Lower lobe of right lung (tissue), 2 donors: ENCODE measurements around the gene HERC3. TPM values are rescaled to one million over a fixed set of nuclear protein-coding genes. Genes with fewer than 3 reads are reported as not detected.

Experiments used
- ATAC-seq, 2 donors: fragments of 200-7000 bp; cut with Tn5 transposase; one replicate each; pipeline ENCODE4 v1.9.1; 2020 to 2022; ENCODE audit warnings: mild to moderate bottlenecking in 2 of 2, moderate library complexity in 2 of 2
- DNase-seq: peaks from one replicate; pipeline ENCODE4 v3.0.0-alpha.2; 2020
- H3K27ac ChIP-seq: fragments of 200-600 bp; one replicate; pipeline ENCODE4 v1.8.0; 2022
- H3K27me3 ChIP-seq: fragments of 200-600 bp; one replicate; pipeline ENCODE4 v1.8.0; 2022; ENCODE audit warnings: low read depth
- H3K36me3 ChIP-seq: fragments of 200-600 bp; one replicate; pipeline ENCODE4 v1.8.0; 2022; ENCODE audit warnings: mild to moderate bottlenecking
- H3K4me1 ChIP-seq: fragments of 200-600 bp; one replicate; pipeline ENCODE4 v1.8.0; 2022
- H3K4me3 ChIP-seq: fragments of 200-600 bp; one replicate; pipeline ENCODE4 v1.8.0; 2022; ENCODE audit warnings: mild to moderate bottlenecking
- H3K9me3 ChIP-seq: fragments of 200-600 bp; one replicate; pipeline ENCODE4 v1.8.0; 2022
- CTCF ChIP-seq: fragments of 200-600 bp; IDR thresholded peaks from one replicate; pipeline ENCODE4 v1.8.0; 2022; ENCODE audit warnings: antibody characterized with exemption, mild to moderate bottlenecking
- intact Hi-C: fragments of 100-400 bp; cut with DNase I; formaldehyde crosslinking; loops from one replicate; pipeline ENCODE4 v1.11.0; 2022
- total RNA-seq: library from RNA; stranded (reverse); fragmentation: NEBNext Ultra II Directional; extraction: Animal tissue kit (Norgen Biotek cat#: 25700); gene quantifications from one replicate; pipeline ENCODE4 v1.2.1, GENCODE V29; 2021
- donor health status: DM: no; HTN: yes; CAD: no; lungs with severe emphysema.

The HERC3 gene
- total RNA-seq, 1 donor from 2014 or later = 54.1 TPM

DNA sequence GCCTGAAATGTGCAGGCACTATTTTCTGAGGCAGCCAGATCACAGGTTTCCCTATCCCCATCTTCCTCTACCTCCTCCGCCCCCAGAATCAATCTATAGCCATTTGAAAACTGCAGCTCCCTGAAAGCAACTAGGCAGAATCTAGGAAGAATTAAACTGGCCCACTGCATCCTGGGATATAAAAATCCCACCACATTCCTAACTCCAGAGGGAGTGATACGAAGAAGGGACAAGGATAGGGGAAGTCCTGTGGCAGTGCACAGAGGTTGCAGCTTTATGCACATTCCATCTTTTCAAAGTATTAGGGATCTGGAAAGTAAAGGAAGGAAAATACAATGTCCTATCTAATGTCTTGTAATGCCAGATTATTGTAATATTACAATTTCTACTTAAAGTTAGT lies 18.3 kb upstream of the HERC3 start:
- no peak overlapping the region for H3K4me3 ChIP-seq
- ATAC-seq (no peak), DNase-seq (no peak)
- no peaks in the 10 kb centered on the region for H3K27me3 ChIP-seq
- peak; percentile 27 for TF ChIP-seq CTCF
- H3K36me3 ChIP-seq = no peaks in the 10 kb centered on the region
- no peaks in the 10 kb centered on the region for H3K9me3 ChIP-seq
- no peak overlapping the region for H3K27ac ChIP-seq
- intact Hi-C loops = no loop called here
- H3K4me1 ChIP-seq = peaks cover 9% of the 10 kb centered on the region

GRCh38 chr4:88575186-88575585 lies 17.1 kb upstream of the HERC3 start:
- intact Hi-C loops = no loop called here
- no peak overlapping the region for H3K27ac ChIP-seq

GRCh38 chr4:88582493-88582892 lies 9.8 kb upstream of the HERC3 start:
- H3K36me3 ChIP-seq = no peaks in the 10 kb centered on the region
- no peak overlapping the region for H3K4me3 ChIP-seq
- H3K4me1 ChIP-seq = no peaks in the 10 kb centered on the region
- no peaks in the 10 kb centered on the region for H3K27me3 ChIP-seq
- no peaks in the 10 kb centered on the region for H3K9me3 ChIP-seq
- intact Hi-C loops = no loop called here
- no peak for TF ChIP-seq CTCF
- ATAC-seq = no peak
- no peak for DNase-seq
- H3K27ac ChIP-seq = no peak overlapping the region

More at GRCh38 chr4:88575186-88575585, 17.1 kb upstream of the HERC3 start:
- DNase-seq = no peak
- no peak for ATAC-seq
- TF ChIP-seq CTCF = no peak
- no peaks in the 10 kb centered on the region for H3K36me3 ChIP-seq
- H3K9me3 ChIP-seq = no peaks in the 10 kb centered on the region
- H3K4me1 ChIP-seq = peaks cover 9% of the 10 kb centered on the region
- no peaks in the 10 kb centered on the region for H3K27me3 ChIP-seq
- H3K4me3 ChIP-seq = no peak overlapping the region

- no peak for TF ChIP-seq CTCF
- no peak overlapping the region for H3K27ac ChIP-seq
- no peaks in the 10 kb centered on the region for H3K4me1 ChIP-seq
- H3K36me3 ChIP-seq = no peaks in the 10 kb centered on the region
- ATAC-seq = no peak
- no peak for DNase-seq
- intact Hi-C loops = no loop called here
- no peak overlapping the region for H3K4me3 ChIP-seq
- no peaks in the 10 kb centered on the region for H3K27me3 ChIP-seq
- H3K9me3 ChIP-seq = no peaks in the 10 kb centered on the region
Measured at GRCh38 chr4:88583631-88584470, 8.4 kb upstream of the HERC3 start.

DNA sequence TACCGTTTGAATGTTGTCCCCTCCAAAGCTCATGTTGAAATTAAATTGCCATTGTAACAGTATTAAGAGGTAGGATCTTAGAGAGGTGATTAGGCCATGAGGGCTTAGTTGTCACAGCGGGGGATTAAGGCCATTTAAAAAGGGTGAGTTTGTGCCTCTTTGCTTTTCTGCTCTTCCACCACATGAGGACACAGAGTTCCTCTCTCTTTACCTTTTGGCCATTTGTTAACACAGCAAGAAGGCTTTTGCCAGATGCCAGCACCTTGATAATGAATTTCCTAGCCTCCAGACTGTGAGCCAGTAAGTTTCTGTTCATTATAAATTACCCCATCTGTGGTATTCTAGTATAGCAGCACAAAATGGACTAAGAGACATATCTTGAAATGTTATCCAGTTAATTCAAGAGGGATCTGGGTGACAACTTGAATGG lies 7.8 kb upstream of the HERC3 start:
- Histone ChIP-seq H3K4me3 (no peak overlapping the region), H3K9me3 (no peaks in the 10 kb centered on the region), H3K36me3 (no peaks in the 10 kb centered on the region), H3K27ac (no peak overlapping the region), H3K4me1 (no peaks in the 10 kb centered on the region), H3K27me3 (no peaks in the 10 kb centered on the region)
- no peak for TF ChIP-seq CTCF
- ATAC-seq = no peak
- no peak for DNase-seq
- intact Hi-C loops = no loop called here
